Fibroblast of the aortic adventitia (primary cell): ENCODE measurements around the gene CERK. TPM values are rescaled to one million over a fixed set of nuclear protein-coding genes. Genes with fewer than 3 reads are reported as not detected.

Experiments used
- DNase-seq: peaks from one replicate; pipeline ENCODE4 v3.0.0-alpha.2; 2010; ENCODE audit warnings: low read depth
- H3K4me3 ChIP-seq: 2 replicates; pipeline ENCODE4 v1.5.1; 2011; ENCODE audit warnings: low read depth, mild to moderate bottlenecking, control low read depth, low read length, moderate library complexity
- CTCF ChIP-seq: IDR thresholded peaks from 2 replicates; pipeline ENCODE4 v1.5.1; 2011; ENCODE audit warnings: mild to moderate bottlenecking, low read length, control low read depth, inconsistent platforms; ENCODE audit not compliant: insufficient read depth
- total RNA-seq: library from RNA; depleted of rRNA; stranded (reverse); fragments of >200 nt; gene quantifications from 2 replicates; pipeline ENCODE4 v1.2.3, GENCODE V29; 2012; ENCODE audit warnings: low replicate concordance

The CERK gene
- total RNA-seq, 1 donor, result 39.4 TPM

- H3K4me3 ChIP-seq, result no peak overlapping the region
- no peak for TF ChIP-seq CTCF
- DNase-seq, result no peak
These were observed 6.6 kb downstream of the CERK start for GRCh38 chr22:46731246-46732040.

GRCh38 chr22:46730568-46731245 lies 7.3 kb downstream of the CERK start:
- H3K4me3 ChIP-seq, result no peak overlapping the region
- TF ChIP-seq CTCF, result no peak
- DNase-seq, result no peak

GRCh38 chr22:46728470-46728869 lies 9.6 kb downstream of the CERK start:
- DNase-seq, result no peak

GRCh38 chr22:46727813-46728364 lies 10.2 kb downstream of the CERK start:
- no peak for TF ChIP-seq CTCF
- no peak overlapping the region for H3K4me3 ChIP-seq
- DNase-seq, result no peak

More at GRCh38 chr22:46728470-46728869, 9.6 kb downstream of the CERK start:
- no peak for TF ChIP-seq CTCF
- H3K4me3 ChIP-seq, result no peak overlapping the region

- H3K4me3 ChIP-seq, result no peak overlapping the region
- TF ChIP-seq CTCF, result no peak
- no peak for DNase-seq
These were observed 11.1 kb downstream of the CERK start for GRCh38 chr22:46726986-46727317.

- no peak overlapping the region for H3K4me3 ChIP-seq
- TF ChIP-seq CTCF, result no peak
- no peak for DNase-seq
These were observed 11.7 kb downstream of the CERK start for GRCh38 chr22:46726066-46726985.
